ENCODE measurements around the gene CCL14.

DNA sequence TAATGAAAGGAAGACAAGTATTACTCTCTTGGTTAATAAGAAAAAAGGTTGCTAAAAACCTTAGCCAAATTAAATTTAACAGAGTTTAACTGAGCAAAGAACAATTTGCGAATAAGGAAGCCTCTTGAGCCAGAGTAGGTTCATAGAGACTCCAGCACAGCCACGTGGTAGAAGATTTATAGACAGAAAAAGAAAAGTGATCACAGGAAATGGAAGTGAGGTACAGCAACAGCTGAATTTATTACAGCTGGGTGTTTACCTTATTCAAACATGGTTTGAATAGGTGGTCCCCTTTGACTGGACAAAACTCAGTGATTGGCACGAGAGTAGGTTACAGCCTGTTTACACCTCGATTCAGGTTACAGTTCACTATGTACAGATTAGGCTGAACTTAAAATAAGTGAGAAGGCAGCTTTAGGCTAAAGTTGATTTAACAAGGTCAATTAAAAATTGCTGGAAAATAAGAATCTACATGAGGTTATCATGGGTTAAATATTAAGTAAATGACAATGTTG, 18.1 kb upstream of the CCL14 start:
- TF ChIP-seq, protein P1, sequence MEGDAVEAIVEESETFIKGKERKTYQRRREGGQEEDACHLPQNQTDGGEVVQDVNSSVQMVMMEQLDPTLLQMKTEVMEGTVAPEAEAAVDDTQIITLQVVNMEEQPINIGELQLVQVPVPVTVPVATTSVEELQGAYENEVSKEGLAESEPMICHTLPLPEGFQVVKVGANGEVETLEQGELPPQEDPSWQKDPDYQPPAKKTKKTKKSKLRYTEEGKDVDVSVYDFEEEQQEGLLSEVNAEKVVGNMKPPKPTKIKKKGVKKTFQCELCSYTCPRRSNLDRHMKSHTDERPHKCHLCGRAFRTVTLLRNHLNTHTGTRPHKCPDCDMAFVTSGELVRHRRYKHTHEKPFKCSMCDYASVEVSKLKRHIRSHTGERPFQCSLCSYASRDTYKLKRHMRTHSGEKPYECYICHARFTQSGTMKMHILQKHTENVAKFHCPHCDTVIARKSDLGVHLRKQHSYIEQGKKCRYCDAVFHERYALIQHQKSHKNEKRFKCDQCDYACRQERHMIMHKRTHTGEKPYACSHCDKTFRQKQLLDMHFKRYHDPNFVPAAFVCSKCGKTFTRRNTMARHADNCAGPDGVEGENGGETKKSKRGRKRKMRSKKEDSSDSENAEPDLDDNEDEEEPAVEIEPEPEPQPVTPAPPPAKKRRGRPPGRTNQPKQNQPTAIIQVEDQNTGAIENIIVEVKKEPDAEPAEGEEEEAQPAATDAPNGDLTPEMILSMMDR (IDR thresholded peaks at IDR 0.05) = no peak
- TF ChIP-seq ZFX (IDR thresholded peaks at IDR 0.05; ENCODE audit: borderline replicate concordance) = no peak
